ENCODE results near the gene RFX1.
A peak's percentile ranks its signal among the peaks of the same experiment; 100 is the strongest.

RFX1 gene

DNA sequence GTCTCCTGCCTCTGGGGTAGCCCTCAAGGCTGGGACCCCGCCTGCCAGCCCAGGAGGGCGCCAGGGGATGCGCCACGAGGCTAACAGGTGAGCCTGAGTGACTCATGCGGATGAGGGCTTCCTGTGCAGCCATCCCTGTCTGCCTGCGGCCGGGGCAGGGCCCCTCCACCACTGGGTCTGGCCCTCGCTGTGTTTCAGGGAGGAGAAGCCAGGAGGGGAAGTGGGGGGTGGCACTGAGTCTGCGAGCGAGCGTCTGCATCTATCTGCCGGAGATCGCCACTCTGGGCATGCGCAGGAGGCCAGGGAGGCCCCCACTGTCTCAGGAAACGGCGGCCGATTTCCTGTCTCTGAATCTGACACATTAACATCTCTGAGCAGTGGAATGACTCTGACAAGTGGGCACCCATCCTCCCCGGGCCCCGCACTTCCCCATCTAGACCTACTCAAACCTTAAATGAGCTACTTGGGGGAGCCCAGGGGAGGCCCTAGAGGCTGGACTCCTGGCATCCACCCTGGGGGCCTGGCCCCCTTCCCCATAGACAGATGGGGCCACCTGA is 19.7 kb downstream of the RFX1 start:
- TF ChIP-seq, protein P1, sequence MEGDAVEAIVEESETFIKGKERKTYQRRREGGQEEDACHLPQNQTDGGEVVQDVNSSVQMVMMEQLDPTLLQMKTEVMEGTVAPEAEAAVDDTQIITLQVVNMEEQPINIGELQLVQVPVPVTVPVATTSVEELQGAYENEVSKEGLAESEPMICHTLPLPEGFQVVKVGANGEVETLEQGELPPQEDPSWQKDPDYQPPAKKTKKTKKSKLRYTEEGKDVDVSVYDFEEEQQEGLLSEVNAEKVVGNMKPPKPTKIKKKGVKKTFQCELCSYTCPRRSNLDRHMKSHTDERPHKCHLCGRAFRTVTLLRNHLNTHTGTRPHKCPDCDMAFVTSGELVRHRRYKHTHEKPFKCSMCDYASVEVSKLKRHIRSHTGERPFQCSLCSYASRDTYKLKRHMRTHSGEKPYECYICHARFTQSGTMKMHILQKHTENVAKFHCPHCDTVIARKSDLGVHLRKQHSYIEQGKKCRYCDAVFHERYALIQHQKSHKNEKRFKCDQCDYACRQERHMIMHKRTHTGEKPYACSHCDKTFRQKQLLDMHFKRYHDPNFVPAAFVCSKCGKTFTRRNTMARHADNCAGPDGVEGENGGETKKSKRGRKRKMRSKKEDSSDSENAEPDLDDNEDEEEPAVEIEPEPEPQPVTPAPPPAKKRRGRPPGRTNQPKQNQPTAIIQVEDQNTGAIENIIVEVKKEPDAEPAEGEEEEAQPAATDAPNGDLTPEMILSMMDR (IDR thresholded peaks at IDR 0.05; ENCODE audit: insufficient read depth, low read depth, low read length, missing control alignments), result no peak
- H3K4me3 ChIP-seq (ENCODE audit: low read depth, low read length), result peak overlapping the region; percentile 45
- peak; percentile 98 for DNase-seq (ENCODE audit: low read depth)

DNA sequence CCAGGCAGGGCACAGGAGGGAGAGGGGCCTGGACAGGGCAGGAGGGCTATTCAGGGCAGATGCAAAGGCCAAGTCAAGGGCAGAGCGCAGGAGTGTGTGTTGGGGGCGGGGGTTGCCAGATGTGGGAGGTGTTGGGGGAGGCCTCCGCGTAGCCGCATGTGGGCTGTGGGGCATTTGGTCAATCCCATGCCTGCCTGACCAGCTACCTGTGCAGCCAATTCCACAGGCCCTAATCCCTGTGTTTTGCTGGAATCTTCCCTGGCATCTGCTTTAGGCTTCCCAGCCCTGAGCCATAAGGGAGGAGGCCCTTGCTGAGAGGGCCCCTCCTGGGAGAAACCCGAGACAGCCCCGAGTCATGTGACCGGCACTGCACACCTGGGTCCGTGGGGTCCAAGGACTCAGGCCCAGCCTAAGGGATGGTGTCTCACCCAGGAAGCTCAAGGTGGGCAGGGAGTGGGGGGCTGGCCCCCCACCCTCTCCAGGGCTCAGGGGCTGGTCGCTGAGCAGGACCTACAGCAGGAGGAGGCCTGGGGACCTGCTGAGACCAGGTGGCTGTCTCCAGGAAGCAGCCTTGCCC is 20.3 kb downstream of the RFX1 start:
- H3K4me3 ChIP-seq (ENCODE audit: low read depth, low read length), result peak overlapping the region; percentile 27
- TF ChIP-seq, protein P1 (IDR thresholded peaks at IDR 0.05; ENCODE audit: insufficient read depth, low read depth, low read length, missing control alignments), result no peak
- no peak for DNase-seq (ENCODE audit: low read depth)

GRCh38 chr19:13984875-13985741 is 21.0 kb downstream of the RFX1 start:
- TF ChIP-seq, protein P1 (IDR thresholded peaks at IDR 0.05; ENCODE audit: insufficient read depth, low read depth, low read length, missing control alignments), result no peak
- no peak overlapping the region for H3K4me3 ChIP-seq (ENCODE audit: low read depth, low read length)
- no peak for DNase-seq (ENCODE audit: low read depth)

- DNase-seq (ENCODE audit: low read depth), result no peak
- no peak overlapping the region for H3K4me3 ChIP-seq (ENCODE audit: low read depth, low read length)
- TF ChIP-seq, protein P1 (IDR thresholded peaks at IDR 0.05; ENCODE audit: insufficient read depth, low read depth, low read length, missing control alignments), result no peak
Observed at GRCh38 chr19:13984186-13984585, 21.9 kb downstream of the RFX1 start.

DNA sequence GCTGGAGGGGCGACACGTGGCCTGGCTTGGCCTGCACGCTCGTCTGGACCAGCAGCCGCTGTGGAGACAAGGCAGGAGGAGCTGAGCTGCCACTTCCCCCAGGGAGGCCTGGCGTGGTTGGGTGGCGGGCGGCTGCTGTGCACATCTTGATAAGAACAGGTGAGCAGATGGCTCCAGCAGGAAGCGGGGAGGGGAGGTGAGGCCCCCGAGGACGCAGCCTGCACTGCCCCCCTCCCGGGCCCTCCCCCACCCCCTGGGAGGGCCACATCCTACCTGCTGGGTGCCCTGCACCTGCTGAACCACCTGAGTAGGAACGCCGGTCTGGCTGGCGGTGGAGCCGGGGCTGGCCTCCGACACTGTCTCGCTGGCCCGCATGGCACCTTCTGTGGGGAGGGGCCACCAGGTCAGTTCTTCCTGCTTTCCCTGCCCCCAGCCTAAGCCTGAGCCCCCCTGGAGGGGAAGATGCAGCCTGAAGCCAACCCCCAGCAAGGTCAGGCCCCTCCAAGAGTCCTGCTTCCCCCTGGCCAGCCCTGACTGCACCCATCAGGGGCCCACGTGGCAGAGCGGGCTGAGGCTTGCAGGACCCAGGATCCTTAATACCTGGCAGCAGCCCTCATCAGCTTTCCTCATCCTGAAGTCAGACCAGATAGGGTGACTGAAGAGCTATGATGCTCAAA is 22.8 kb downstream of the RFX1 start:
- TF ChIP-seq, protein P1 (IDR thresholded peaks at IDR 0.05; ENCODE audit: insufficient read depth, low read depth, low read length, missing control alignments), result no peak
- DNase-seq (ENCODE audit: low read depth), result no peak
- no peak overlapping the region for H3K4me3 ChIP-seq (ENCODE audit: low read depth, low read length)

- no peak overlapping the region for H3K4me3 ChIP-seq (ENCODE audit: low read depth, low read length)
- TF ChIP-seq, protein P1 (IDR thresholded peaks at IDR 0.05; ENCODE audit: insufficient read depth, low read depth, low read length, missing control alignments), result no peak
- DNase-seq (ENCODE audit: low read depth), result no peak
Observed at GRCh38 chr19:13982773-13983172, 23.3 kb downstream of the RFX1 start.

All from GM12865 (cell line).